Omental fat pad (tissue), 4 donors: Measurements from ENCODE around the gene INPP5A. TPM values are rescaled to one million over a fixed set of nuclear protein-coding genes. Genes with fewer than 3 reads are reported as not detected.

Experiments
- ATAC-seq: fragments of 150-250 bp; one replicate; pipeline ENCODE4 v1.9.1; 2016; ENCODE audit warnings: mild to moderate bottlenecking, moderate library complexity; ENCODE audit not compliant: low FRiP score
- DNase-seq: peaks from one replicate; pipeline ENCODE4 v3.0.0-alpha.2; 2019; ENCODE audit warnings: low spot score
- total RNA-seq, 4 donors: library from RNA; depleted of rRNA; stranded (reverse); fragments of >200 nt; gene quantifications; one replicate each; pipeline ENCODE4 v1.1.0, GENCODE V29; 2016
- TF ChIP-seq, protein P1 (sequence below), 3 donors: fragments of 450-650 bp; IDR thresholded peaks; one replicate each; pipeline ENCODE4 v1.5.1; 2016 to 2017; ENCODE audit warnings: antibody characterized with exemption in 3 of 3, mild to moderate bottlenecking in 3 of 3, moderate library complexity in 2 of 3

Gene INPP5A
- total RNA-seq, 4 donors from 2014 or later, result 34.1 to 49.3 (median 43.3) TPM

DNA sequence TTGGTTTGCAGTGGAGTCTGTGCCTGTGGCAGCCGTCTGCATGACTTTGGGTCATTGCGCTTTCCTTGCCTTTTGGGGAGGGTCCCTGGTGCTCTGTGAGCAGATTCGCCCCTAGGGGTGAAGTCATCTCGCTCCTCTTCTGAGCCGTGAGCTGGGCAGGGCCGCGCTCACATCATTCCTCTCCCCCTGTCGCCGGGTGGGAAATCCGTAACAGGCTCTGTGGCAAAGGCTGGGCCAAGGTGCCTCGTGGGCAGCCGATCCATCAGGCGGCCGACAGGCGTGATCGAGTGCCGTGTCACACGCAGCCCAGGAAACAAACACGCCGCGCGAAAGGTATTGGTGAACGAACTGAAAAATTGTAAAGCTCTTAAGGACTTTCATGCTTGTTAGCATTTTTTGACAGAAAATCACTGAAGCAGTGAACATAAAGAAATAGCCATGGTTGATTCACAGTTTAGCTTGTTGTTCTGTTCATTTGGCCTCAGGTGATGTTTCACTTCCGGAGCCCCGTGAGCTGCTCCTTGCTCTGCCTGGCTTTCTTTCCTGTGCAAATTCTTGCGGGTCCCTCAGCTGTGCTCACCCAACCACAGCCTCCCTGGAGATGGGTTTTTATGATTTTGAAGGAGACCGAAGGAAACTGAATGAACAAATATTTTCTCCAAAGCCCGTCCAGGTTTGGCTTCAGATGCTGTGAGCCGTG is 126.2 kb downstream of the INPP5A start:
- no peak for ATAC-seq
- no peak for DNase-seq
- TF ChIP-seq, protein P1, sequence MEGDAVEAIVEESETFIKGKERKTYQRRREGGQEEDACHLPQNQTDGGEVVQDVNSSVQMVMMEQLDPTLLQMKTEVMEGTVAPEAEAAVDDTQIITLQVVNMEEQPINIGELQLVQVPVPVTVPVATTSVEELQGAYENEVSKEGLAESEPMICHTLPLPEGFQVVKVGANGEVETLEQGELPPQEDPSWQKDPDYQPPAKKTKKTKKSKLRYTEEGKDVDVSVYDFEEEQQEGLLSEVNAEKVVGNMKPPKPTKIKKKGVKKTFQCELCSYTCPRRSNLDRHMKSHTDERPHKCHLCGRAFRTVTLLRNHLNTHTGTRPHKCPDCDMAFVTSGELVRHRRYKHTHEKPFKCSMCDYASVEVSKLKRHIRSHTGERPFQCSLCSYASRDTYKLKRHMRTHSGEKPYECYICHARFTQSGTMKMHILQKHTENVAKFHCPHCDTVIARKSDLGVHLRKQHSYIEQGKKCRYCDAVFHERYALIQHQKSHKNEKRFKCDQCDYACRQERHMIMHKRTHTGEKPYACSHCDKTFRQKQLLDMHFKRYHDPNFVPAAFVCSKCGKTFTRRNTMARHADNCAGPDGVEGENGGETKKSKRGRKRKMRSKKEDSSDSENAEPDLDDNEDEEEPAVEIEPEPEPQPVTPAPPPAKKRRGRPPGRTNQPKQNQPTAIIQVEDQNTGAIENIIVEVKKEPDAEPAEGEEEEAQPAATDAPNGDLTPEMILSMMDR (IDR thresholded peaks at IDR 0.05), result no peak

- TF ChIP-seq, protein P1 (IDR thresholded peaks at IDR 0.05), result no peak
- no peak for ATAC-seq
- no peak for DNase-seq
These were observed 126.8 kb downstream of the INPP5A start for GRCh38 chr10:132664407-132664806.

- ATAC-seq (no peak), DNase-seq (no peak)
- TF ChIP-seq, protein P1 (IDR thresholded peaks at IDR 0.05), result no peak
These were observed 127.3 kb downstream of the INPP5A start for GRCh38 chr10:132664883-132665282.

DNA sequence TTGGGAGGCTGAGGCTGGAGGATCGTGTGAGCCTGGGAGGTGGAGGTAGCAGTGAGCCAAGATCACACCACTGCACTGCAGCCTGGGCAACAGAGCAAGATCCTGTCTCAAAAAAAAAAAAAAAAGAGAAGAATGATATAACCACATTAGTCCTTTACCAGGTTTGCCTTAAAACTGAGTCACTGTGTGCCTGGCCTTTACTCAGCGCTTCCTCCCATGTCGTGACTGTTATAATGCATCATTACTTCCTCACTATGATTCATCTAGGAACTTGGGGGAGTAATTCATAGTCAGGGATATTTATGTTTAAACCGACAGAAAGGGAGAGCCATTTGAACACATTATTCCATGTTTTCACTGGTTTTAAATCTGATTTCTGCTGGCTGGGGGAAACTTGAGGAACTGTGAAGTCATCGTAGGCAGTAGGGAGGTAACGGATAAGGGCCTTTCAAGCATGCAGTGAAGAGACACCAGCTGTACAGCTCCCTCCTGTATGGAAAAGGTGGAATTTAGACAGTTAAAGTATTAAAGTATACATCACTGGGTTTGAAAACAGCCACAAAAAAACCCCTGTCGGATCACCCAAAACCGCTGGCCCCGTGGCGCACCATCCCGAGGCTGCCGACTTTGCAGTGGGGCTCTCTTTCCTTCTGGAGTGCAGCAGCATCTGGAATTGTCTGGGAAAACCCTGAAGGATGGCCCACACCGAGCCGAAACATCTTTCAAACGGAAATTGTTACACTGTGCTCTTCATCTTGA is 128.5 kb downstream of the INPP5A start:
- TF ChIP-seq, protein P1 (IDR thresholded peaks at IDR 0.05), result no peak
- DNase-seq, result no peak
- ATAC-seq, result peak; percentile 84

DNA sequence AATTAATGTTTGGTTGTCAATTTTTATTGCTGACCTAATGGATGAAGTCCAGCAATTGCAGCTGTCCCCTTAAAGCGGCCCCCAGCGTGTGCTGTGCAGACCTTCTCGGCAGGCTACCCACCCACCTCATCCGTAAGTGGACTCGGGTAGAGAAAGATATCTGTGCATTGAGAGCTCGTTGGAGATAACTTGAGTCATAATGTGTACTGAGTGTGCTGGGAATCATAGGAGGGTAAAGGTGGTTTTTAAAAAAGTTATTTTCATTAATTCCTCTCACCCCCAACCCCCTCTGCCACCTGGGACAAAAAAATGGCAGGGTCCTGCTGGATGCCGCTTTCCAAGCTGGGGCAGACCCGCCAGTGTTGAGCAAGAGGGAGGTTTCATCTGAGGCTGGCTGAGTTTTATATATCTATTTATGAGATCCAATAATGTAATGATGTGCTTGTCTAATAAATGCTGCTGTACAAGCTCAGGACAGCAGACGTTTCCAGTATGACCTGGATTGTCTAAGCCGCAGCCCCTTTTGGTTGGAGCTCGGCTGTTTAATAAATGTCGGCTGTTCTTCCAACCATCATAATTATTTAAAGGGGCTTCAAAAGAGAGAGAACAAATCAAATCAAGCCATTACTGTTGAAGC is 129.2 kb downstream of the INPP5A start:
- ATAC-seq, result no peak
- TF ChIP-seq, protein P1 (IDR thresholded peaks at IDR 0.05), result no peak

DNA sequence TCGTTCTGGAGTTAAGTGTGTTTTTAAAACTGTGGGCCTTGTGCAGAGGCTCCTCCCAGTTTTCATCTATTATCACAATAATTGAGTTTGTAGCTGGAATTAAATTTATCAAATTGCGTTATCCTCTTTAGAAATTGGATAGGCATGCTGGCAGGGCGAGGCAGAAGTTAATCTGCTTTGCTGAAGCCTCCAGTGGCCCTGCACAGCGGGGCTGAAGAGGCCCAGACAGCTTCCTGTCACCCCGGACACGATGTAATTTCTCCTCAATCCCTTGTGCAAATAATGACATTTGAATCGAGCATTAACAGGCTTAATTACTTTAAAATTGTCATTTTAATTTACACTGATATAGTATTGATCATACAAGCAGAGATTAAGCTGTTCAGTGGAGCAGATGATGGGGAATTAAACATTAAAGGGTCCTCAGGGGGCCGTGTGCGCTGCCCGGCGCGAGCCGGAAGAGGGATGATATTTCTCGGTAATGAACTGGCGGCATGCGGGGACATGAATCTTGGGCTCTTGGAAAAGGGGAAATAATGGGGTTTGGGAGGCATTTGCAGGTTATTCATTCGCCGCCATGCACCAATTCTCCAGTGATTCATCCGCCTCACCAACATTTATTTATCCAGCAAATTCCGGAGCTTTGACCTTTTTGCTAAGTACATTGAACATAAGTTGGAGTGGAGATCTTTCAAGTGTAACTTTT is 129.9 kb downstream of the INPP5A start:
- TF ChIP-seq, protein P1 (IDR thresholded peaks at IDR 0.05), result no peak
- no peak for DNase-seq
- no peak for ATAC-seq

More for the DNA sequence above, 129.2 kb downstream of the INPP5A start:
- no peak for DNase-seq
